ENCODE results near the gene HES1. TPM values are rescaled to one million over a fixed set of nuclear protein-coding genes. Genes with fewer than 3 reads are reported as not detected.
A peak's percentile ranks its signal among the peaks of the same experiment; 100 is the strongest.
"Not testable (repeated sequence)": the region's sequence is repeated elsewhere in the genome, so short reads cannot be mapped to it uniquely, and the experiment has no call there.

HES1 gene
- total and polyA plus RNA-seq, 7 donors = 17.4 to 47.4 (median 28.4) TPM

GRCh38 chr3:194128202-194128918 lies 7.6 kb upstream of the HES1 start:
- 93 to 94% methylated on average over 12 of the region's 12 CpGs for WGBS, 2 donors
- no peak for DNase-seq

GRCh38 chr3:194128919-194129295 lies 7.0 kb upstream of the HES1 start:
- DNase-seq; H3K9me3 ChIP-seq; H3K36me3 ChIP-seq; H3K27me3 ChIP-seq; intact Hi-C loops (cut with DNase I); H3K4me3 ChIP-seq; H3K27ac ChIP-seq: not testable (repeated sequence)
- peaks cover 0 to 37% (median 28%) of the 10 kb centered on the region in 4 donors for H3K4me1 ChIP-seq
- 59 to 84% methylated on average over 8 of the region's 8 CpGs for WGBS, 2 donors

More at GRCh38 chr3:194128202-194128918, 7.6 kb upstream of the HES1 start:
- Histone ChIP-seq H3K4me1 (peaks cover 0 to 31% (median 24%) of the 10 kb centered on the region in 4 donors), H3K27ac (no peak overlapping the region), H3K27me3 (no peaks in the 10 kb centered on the region), H3K9me3 (no peaks in the 10 kb centered on the region), H3K4me3 (no peak overlapping the region), H3K36me3 (no peaks in the 10 kb centered on the region)
- intact Hi-C loops (cut with DNase I) = no loop called here
- no peak for TF ChIP-seq POLR2A (IDR thresholded peaks at IDR 0.05)
- no peak for TF ChIP-seq POLR2AphosphoS5 (IDR thresholded peaks at IDR 0.05)
- no peak for TF ChIP-seq CTCF (IDR thresholded peaks at IDR 0.05)
- no peak for TF ChIP-seq EP300 (IDR thresholded peaks at IDR 0.05)

GRCh38 chr3:194129581-194130133 lies 6.3 kb upstream of the HES1 start:
- 10 to 59% methylated on average over 7 of the region's 7 CpGs for WGBS, 2 donors
- intact Hi-C loops (cut with DNase I) = loop anchor here (5.0 kb wide), 1 partner anchor 42 kb away; no protein-coding TSS in a partner anchor
- no peak overlapping the region for H3K4me3 ChIP-seq
- peaks cover 0 to 38% (median 28%) of the 10 kb centered on the region in 4 donors for H3K4me1 ChIP-seq
- DNase-seq = peak; percentile 20
- no peaks in the 10 kb centered on the region for H3K9me3 ChIP-seq
- no peak for TF ChIP-seq POLR2A (IDR thresholded peaks at IDR 0.05)
- TF ChIP-seq EP300 (IDR thresholded peaks at IDR 0.05) = no peak
- no peak for TF ChIP-seq POLR2AphosphoS5 (IDR thresholded peaks at IDR 0.05)
- TF ChIP-seq CTCF (IDR thresholded peaks at IDR 0.05) = no peak
- no peaks in the 10 kb centered on the region for H3K36me3 ChIP-seq
- H3K27me3 ChIP-seq = no peaks in the 10 kb centered on the region
- H3K27ac ChIP-seq = peak overlapping the region in 1 of 4 donors; percentile 47

- no peak for DNase-seq
- Histone ChIP-seq H3K9me3 (no peaks in the 10 kb centered on the region), H3K4me1 (peaks cover 0 to 40% (median 30%) of the 10 kb centered on the region in 4 donors), H3K27me3 (no peaks in the 10 kb centered on the region), H3K27ac (peak overlapping the region in 1 of 4 donors; percentile 47), H3K36me3 (no peaks in the 10 kb centered on the region), H3K4me3 (no peak overlapping the region)
- intact Hi-C loops (cut with DNase I) = loop anchor here (5.0 kb wide), 1 partner anchor 43 kb away; no protein-coding TSS in a partner anchor
- WGBS, 2 donors = 17 to 55% methylated on average over 2 of the region's 2 CpGs
- TF ChIP-seq CTCF (IDR thresholded peaks at IDR 0.05) (no peak), POLR2A (IDR thresholded peaks at IDR 0.05) (no peak), POLR2AphosphoS5 (IDR thresholded peaks at IDR 0.05) (no peak), EP300 (IDR thresholded peaks at IDR 0.05) (no peak)
Observed at GRCh38 chr3:194130188-194130587, 5.8 kb upstream of the HES1 start.

GRCh38 chr3:194130807-194131589 lies 5.0 kb upstream of the HES1 start:
- intact Hi-C loops (cut with DNase I) = loop anchor here (5.0 kb wide), 1 partner anchor 44 kb away; no protein-coding TSS in a partner anchor
- Histone ChIP-seq H3K36me3 (no peaks in the 10 kb centered on the region), H3K27ac (peak overlapping the region in 3 of 4 donors; percentile 20 to 38 (median 34)), H3K27me3 (no peaks in the 10 kb centered on the region), H3K4me3 (no peak overlapping the region), H3K4me1 (peaks cover 0 to 45% (median 36%) of the 10 kb centered on the region in 4 donors), H3K9me3 (no peaks in the 10 kb centered on the region)
- WGBS, 2 donors = 12 to 31% methylated on average over 19 of the region's 19 CpGs
- TF ChIP-seq POLR2A (IDR thresholded peaks at IDR 0.05) (no peak), POLR2AphosphoS5 (IDR thresholded peaks at IDR 0.05) (no peak), CTCF (IDR thresholded peaks at IDR 0.05) (no peak)
- no peak for DNase-seq

Data from sigmoid colon (tissue), 7 donors.